ENCODE measurements around the gene HBA1. TPM values are rescaled to one million over a fixed set of nuclear protein-coding genes. Genes with fewer than 3 reads are reported as not detected.
A peak's percentile ranks its signal among the peaks of the same experiment; 100 is the strongest.

Gene HBA1
- total and polyA plus RNA-seq, 2 of the 8 experiments (the other 6 are each of a cell fraction or from before 2014, with no cell fraction given), result 2.3 TPM

- H3K79me1 ChIP-seq (ENCODE audit: low read depth, low read length), result no peaks in the 10 kb centered on the region
- H3K4me3 ChIP-seq (ENCODE audit: extremely low read depth in 1 of 4, insufficient read depth in 2 of 4, low read depth in 3 of 4, low read length in 4 of 4), result no peak overlapping the region
- FAIRE-seq (no peak), DNase-seq (ENCODE audit: low read depth in 1 of 2, low spot score in 2 of 2) (no peak)
- no peak overlapping the region for H3K9ac ChIP-seq (replicated peaks in 1 of 4; ENCODE audit: extremely low read depth in 1 of 4, low read depth in 3 of 4, low read length in 3 of 4)
- no peak overlapping the region for H4K91ac ChIP-seq (replicated peaks; ENCODE audit: insufficient read length, low read length)
- H3K27ac ChIP-seq (ENCODE audit: low read depth, low read length), result no peak overlapping the region
- CTCF ChIA-PET (ENCODE audit: partially characterized antibody), result interaction anchor here (1.0 to 2.4 kb wide), 4 partner anchors 23 to 72 kb away, joined by 3 to 8 read pairs (median 3); no protein-coding TSS in a partner anchor
- H3K9me3 ChIP-seq (ENCODE audit: insufficient read depth in 2 of 2, low read depth in 1 of 2, low read length in 1 of 2), result no peaks in the 10 kb centered on the region
- 0 out of 7 replicates have a peak, but pooled peaks cover 0 to under 1% (median under 1%) of the 10 kb centered on the region in 4 experiments for H3K27me3 ChIP-seq (replicated peaks in 1 of 4; ENCODE audit: control insufficient read depth in 3 of 4, extremely low read depth in 1 of 4, insufficient read depth in 3 of 4, low read length in 3 of 4)
- H4K5ac ChIP-seq (ENCODE audit: insufficient read length, low read depth, low read length), result no peak overlapping the region
- no peaks in the 10 kb centered on the region for H3K23me2 ChIP-seq (ENCODE audit: low read depth, low read length)
- no peak overlapping the region for H4K8ac ChIP-seq (ENCODE audit: extremely low read depth, insufficient read depth, low read length)
- H2BK20ac ChIP-seq (ENCODE audit: low read length), result 0 out of 2 replicates have a peak overlapping the region, but pooled peaks have one; percentile 21
- H2BK5ac ChIP-seq (ENCODE audit: low read depth, low read length), result 0 out of 2 replicates have a peak overlapping the region, but pooled peaks have one; percentile 63
- H3K4me1 ChIP-seq (replicated peaks in 1 of 4; ENCODE audit: control insufficient read depth in 3 of 4, insufficient read depth in 4 of 4, low read length in 3 of 4), result no peaks in the 10 kb centered on the region; a peak in 1 of 7 replicates
- no peak overlapping the region for H2AFZ ChIP-seq (ENCODE audit: low read length)
- H2BK15ac ChIP-seq (ENCODE audit: low read length), result no peak overlapping the region
- H3K79me2 ChIP-seq (ENCODE audit: control insufficient read depth in 1 of 2, insufficient read depth in 2 of 2, low read length in 2 of 2), result no peaks in the 10 kb centered on the region
- H2AK5ac ChIP-seq (ENCODE audit: low read depth, low read length), result no peak overlapping the region
- H2BK12ac ChIP-seq (ENCODE audit: low read depth, low read length), result 0 out of 2 replicates have a peak overlapping the region, but pooled peaks have one; percentile 17
- no peak overlapping the region for H3K56ac ChIP-seq (replicated peaks; ENCODE audit: insufficient read length, low read depth, low read length)
- no peaks in the 10 kb centered on the region for H4K20me1 ChIP-seq (replicated peaks in 1 of 2; ENCODE audit: control insufficient read depth in 1 of 2, insufficient read depth in 2 of 2, low read length in 2 of 2)
- no peaks in the 10 kb centered on the region for H3K36me3 ChIP-seq (ENCODE audit: control insufficient read depth in 2 of 4, insufficient read depth in 4 of 4, low read length in 3 of 4)
- no peak overlapping the region for H3K23ac ChIP-seq (ENCODE audit: insufficient read length)
- H3K4ac ChIP-seq (replicated peaks; ENCODE audit: insufficient read length, low read depth, low read length), result no peak overlapping the region
- 87% methylated on average over 6 of the region's 6 CpGs; no CpG with 5 or more reads in 1 of the 2 experiments for WGBS, 2 experiments (ENCODE audit: extremely low coverage in 1 of 2, insufficient coverage in 1 of 2, insufficient read length in 1 of 2, insufficient replicate concordance in 2 of 2, low coverage in 1 of 2, low lambda C conversion rate in 2 of 2, missing lambda C conversion rate in 1 of 2)
- POLR2A ChIA-PET (ENCODE audit: partially characterized antibody), result interaction anchor here (1.0 to 1.8 kb wide), 2 partner anchors 11 to 19 kb away, joined by 4 to 5 read pairs; no protein-coding TSS in a partner anchor
- H3K4me2 ChIP-seq (ENCODE audit: insufficient read depth in 1 of 2, low read depth in 2 of 2, low read length in 2 of 2), result no peak overlapping the region
- H3K18ac ChIP-seq (ENCODE audit: extremely low read depth, low read length), result no peak overlapping the region
- H3K14ac ChIP-seq (ENCODE audit: insufficient read length), result no peak overlapping the region
- H2BK120ac ChIP-seq (replicated peaks; ENCODE audit: low read depth, low read length), result peak overlapping the region; percentile 13
- TF ChIP-seq SP4 (IDR thresholded peaks at IDR 0.05; ENCODE audit: low read length) (no peak), FOSL1 (IDR thresholded peaks at IDR 0.05; ENCODE audit: insufficient read depth, low read depth, low read length) (no peak), EZH2 (IDR thresholded peaks at IDR 0.05; ENCODE audit: low read depth, low read length, severe bottlenecking) (no peak), BCL11A (IDR thresholded peaks at IDR 0.05; ENCODE audit: low read depth in 2 of 2, low read length in 2 of 2) (no peak), E2F6 (IDR thresholded peaks at IDR 0.05) (no peak), CBX8 (IDR thresholded peaks at IDR 0.05; ENCODE audit: borderline replicate concordance, low read depth, low read length) (no peak), SP2 (IDR thresholded peaks at IDR 0.05; ENCODE audit: low read length) (no peak), JUND (IDR thresholded peaks at IDR 0.05; ENCODE audit: low read length) (no peak), NRF1 (IDR thresholded peaks at IDR 0.05; ENCODE audit: low read depth, low read length) (no peak), TEAD4 (IDR thresholded peaks at IDR 0.05; ENCODE audit: low read depth, low read length) (no peak)
- TF ChIP-seq, protein P1, sequence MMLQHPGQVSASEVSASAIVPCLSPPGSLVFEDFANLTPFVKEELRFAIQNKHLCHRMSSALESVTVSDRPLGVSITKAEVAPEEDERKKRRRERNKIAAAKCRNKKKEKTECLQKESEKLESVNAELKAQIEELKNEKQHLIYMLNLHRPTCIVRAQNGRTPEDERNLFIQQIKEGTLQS (IDR thresholded peaks at IDR 0.05; ENCODE audit: insufficient read depth, low read depth, low read length), result no peak
- TF ChIP-seq, protein P2, sequence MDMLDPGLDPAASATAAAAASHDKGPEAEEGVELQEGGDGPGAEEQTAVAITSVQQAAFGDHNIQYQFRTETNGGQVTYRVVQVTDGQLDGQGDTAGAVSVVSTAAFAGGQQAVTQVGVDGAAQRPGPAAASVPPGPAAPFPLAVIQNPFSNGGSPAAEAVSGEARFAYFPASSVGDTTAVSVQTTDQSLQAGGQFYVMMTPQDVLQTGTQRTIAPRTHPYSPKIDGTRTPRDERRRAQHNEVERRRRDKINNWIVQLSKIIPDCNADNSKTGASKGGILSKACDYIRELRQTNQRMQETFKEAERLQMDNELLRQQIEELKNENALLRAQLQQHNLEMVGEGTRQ (IDR thresholded peaks at IDR 0.05; ENCODE audit: low read length), result no peak
Observed at GRCh38 chr16:143456-143855, 33.0 kb upstream of the HBA1 start.
